ENCODE results near the gene SLC36A1. TPM values are rescaled to one million over a fixed set of nuclear protein-coding genes. Genes with fewer than 3 reads are reported as not detected.

Gene SLC36A1
- total RNA-seq, 6 experiments from 2014 or later: 9.2 to 13.1 (median 10.3) TPM

DNA sequence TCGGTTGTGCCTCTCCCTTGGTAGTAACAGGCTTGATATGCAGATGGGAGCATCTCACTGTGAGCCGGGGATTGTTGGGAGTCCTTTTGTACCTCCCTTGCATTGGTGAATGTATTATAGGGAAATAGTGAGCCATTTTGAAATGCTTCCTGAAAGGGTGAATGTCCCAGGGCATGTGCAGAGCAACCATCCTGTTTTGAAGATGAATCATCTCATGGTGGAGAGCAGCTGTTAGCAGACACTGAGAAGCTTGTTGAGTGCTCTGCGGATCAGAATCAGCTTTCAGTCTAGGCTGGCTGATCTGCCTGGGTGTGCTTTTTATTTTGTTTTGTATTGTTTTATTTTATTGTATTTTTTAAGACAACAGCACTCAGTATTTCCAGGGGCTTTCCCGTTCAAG, 29.7 kb downstream of the SLC36A1 start:
- no peaks in the 10 kb centered on the region for H3K9me3 Mint-ChIP-seq
- peaks cover 40% of the 10 kb centered on the region for H3K36me3 Mint-ChIP-seq (ENCODE audit: low read depth)
- DNase-seq: peak; percentile 13
- H3K4me3 Mint-ChIP-seq: no peak overlapping the region
- H3K27me3 Mint-ChIP-seq (ENCODE audit: insufficient read depth): no peaks in the 10 kb centered on the region
- H3K27ac Mint-ChIP-seq: 0 out of 2 replicates have a peak overlapping the region, but pooled peaks have one; percentile 8
- H3K4me1 Mint-ChIP-seq (ENCODE audit: low read depth): peaks cover 37% of the 10 kb centered on the region
- TF ChIP-seq, protein P1, sequence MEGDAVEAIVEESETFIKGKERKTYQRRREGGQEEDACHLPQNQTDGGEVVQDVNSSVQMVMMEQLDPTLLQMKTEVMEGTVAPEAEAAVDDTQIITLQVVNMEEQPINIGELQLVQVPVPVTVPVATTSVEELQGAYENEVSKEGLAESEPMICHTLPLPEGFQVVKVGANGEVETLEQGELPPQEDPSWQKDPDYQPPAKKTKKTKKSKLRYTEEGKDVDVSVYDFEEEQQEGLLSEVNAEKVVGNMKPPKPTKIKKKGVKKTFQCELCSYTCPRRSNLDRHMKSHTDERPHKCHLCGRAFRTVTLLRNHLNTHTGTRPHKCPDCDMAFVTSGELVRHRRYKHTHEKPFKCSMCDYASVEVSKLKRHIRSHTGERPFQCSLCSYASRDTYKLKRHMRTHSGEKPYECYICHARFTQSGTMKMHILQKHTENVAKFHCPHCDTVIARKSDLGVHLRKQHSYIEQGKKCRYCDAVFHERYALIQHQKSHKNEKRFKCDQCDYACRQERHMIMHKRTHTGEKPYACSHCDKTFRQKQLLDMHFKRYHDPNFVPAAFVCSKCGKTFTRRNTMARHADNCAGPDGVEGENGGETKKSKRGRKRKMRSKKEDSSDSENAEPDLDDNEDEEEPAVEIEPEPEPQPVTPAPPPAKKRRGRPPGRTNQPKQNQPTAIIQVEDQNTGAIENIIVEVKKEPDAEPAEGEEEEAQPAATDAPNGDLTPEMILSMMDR (IDR thresholded peaks at IDR 0.05): no peak

DNA sequence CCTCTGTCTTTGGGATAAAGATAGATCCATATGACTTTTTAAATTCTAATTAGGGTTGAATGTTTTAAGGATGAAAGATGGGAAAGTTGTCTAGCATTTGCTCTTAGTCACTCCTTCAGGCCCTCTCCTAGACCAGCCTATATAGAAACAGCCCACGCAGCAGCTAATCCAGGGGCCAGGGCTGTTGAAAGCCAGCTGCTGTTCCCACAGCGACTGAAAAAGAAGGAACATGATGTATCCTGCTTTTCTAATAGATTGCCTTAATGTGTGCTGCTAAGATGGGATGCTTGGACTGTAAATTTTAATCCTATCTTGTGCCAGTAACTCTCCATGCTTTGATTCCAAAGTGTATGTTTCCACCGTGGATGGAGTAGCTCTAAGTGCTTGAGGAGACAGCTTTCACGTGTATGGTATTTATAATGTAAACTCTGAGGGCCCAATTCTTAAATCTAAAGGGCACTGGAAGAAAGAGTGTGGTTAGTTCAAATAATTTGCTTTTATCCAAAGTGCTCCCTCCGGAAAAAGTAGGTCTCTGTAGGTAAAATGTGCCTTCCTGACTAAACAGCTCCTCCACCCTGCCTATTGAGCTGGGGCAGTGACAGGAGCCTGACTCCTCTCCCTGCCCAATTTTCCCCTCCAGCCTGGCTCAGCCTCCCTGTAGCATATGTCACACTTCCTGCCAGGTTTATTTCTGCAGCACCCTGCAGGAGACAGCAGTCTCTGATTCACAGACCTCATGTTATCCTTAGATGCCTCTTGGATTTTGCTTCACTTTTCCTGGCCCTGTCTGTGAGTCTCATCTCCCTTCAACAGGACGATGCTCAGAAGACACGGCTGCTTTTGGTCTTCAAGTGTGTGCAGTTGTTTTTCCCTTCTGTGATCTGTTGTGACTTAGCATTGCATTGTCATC, 33.2 kb downstream of the SLC36A1 start:
- Mint-ChIP-seq H3K4me1 (ENCODE audit: low read depth) (peaks cover 41% of the 10 kb centered on the region), H3K9me3 (no peaks in the 10 kb centered on the region), H3K4me3 (peak overlapping the region; percentile 38), H3K27ac (peak overlapping the region; percentile 90), H3K27me3 (ENCODE audit: insufficient read depth) (no peaks in the 10 kb centered on the region), H3K36me3 (ENCODE audit: low read depth) (peaks cover 29% of the 10 kb centered on the region)
- DNase-seq: peak; percentile 70
- TF ChIP-seq, protein P1 (IDR thresholded peaks at IDR 0.05): no peak

DNA sequence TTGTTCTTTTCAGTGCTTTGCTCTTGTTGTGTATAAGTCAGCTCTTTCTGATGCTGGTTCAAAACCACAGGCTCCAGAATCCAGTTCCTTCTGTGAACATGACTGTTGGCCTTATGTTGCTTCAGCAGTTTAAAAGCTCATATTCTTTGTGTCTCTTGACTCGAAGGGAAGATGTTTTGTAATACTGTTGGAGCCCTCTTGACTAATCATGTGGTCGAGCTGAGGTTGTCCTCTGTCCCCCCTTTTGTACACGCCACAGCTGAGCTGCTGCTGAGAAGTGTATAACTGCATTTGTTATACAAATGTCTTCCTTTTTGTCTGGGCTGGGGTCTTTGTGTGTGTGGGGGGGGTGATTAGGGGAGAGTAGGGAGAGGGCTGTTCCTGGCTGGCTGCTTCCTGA, 35.8 kb downstream of the SLC36A1 start:
- peaks cover 31% of the 10 kb centered on the region for H3K36me3 Mint-ChIP-seq (ENCODE audit: low read depth)
- DNase-seq: no peak
- TF ChIP-seq, protein P1 (IDR thresholded peaks at IDR 0.05): no peak

DNA sequence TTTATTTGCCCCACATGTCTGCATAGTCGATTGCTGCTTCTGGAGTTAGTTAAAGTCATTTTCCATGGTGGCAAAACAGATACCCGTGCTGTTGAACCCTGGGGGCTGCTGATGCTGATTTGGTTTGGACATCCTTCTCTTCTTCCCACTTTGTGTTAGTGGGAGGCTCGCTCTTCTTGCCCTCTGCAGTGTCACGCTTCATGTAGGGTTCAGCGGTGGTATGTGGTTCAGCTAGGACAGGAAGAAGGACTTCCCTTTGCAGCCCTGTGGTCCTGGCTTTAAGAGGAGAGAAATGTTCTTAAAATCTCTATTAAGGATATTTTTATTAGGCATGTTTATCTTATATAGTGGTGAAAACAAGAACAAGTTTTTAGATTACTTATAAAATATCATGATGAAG, 36.2 kb downstream of the SLC36A1 start:
- no peaks in the 10 kb centered on the region; the same call in 1 of the 2 replicates for H3K27me3 Mint-ChIP-seq (ENCODE audit: insufficient read depth)
- no peak overlapping the region for H3K27ac Mint-ChIP-seq
- no peaks in the 10 kb centered on the region for H3K9me3 Mint-ChIP-seq
- TF ChIP-seq, protein P1 (IDR thresholded peaks at IDR 0.05): no peak
- H3K36me3 Mint-ChIP-seq (ENCODE audit: low read depth): peaks cover 34% of the 10 kb centered on the region
- H3K4me1 Mint-ChIP-seq (ENCODE audit: low read depth): peaks cover 37% of the 10 kb centered on the region
- DNase-seq: no peak
- no peak overlapping the region for H3K4me3 Mint-ChIP-seq

More for the DNA sequence above, 35.8 kb downstream of the SLC36A1 start:
- H3K9me3 Mint-ChIP-seq: no peaks in the 10 kb centered on the region
- H3K4me1 Mint-ChIP-seq (ENCODE audit: low read depth): peaks cover 37% of the 10 kb centered on the region
- no peak overlapping the region for H3K27ac Mint-ChIP-seq
- H3K27me3 Mint-ChIP-seq (ENCODE audit: insufficient read depth): no peaks in the 10 kb centered on the region; the same call in 1 of the 2 replicates
- no peak overlapping the region for H3K4me3 Mint-ChIP-seq

DNA sequence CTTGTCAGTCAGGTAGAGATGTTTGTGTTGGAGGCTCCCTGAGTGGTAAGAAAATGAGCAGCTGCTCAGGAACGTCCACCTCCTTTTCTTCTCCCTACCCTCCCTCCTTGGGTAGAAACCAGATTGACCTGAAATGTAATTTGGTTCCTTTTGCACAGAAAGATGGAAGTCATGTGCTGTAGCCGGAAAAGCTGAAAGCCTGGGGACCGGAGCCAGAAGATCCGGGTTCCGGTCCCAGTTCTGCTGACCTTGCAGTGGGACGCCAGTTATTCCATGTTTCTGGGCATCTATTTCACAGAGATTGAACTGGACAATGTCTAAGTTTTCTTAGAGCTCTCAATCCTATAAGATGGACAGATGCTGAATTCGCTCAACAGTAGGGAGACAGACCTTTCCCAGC, 40.1 kb downstream of the SLC36A1 start:
- Mint-ChIP-seq H3K9me3 (no peaks in the 10 kb centered on the region), H3K36me3 (ENCODE audit: low read depth) (peaks cover 32% of the 10 kb centered on the region), H3K27ac (no peak overlapping the region), H3K4me1 (ENCODE audit: low read depth) (peaks cover 8% of the 10 kb centered on the region), H3K27me3 (ENCODE audit: insufficient read depth) (peaks cover 2% of the 10 kb centered on the region), H3K4me3 (no peak overlapping the region)
- DNase-seq: no peak
- TF ChIP-seq, protein P1 (IDR thresholded peaks at IDR 0.05): no peak

Measured in HFFc6 (cell line).